Neural cell (in vitro differentiated cells): ENCODE data around the gene LPP. TPM values are rescaled to one million over a fixed set of nuclear protein-coding genes. Genes with fewer than 3 reads are reported as not detected.

Experiments used
- H2AFZ ChIP-seq: fragments of 200-600, 300-800 bp; sonication (generic), shearing (Covaris generic); 2 replicates; pipeline ENCODE4 v1.6.0; 2014; ENCODE audit warnings: low read depth, mild to moderate bottlenecking, antibody characterized with exemption, low read length, moderate library complexity
- H3F3A ChIP-seq: fragments of 200-600 bp; shearing (Covaris generic); 2 replicates; pipeline ENCODE4 v1.6.1; 2016; ENCODE audit warnings: mild to moderate bottlenecking, moderate library complexity, mixed read lengths, antibody characterized with exemption, low read length; ENCODE audit not compliant: insufficient read depth, poor library complexity, severe bottlenecking
- H3K27ac ChIP-seq: fragments of 200-600, 300-800 bp; sonication (generic), shearing (Covaris generic); 2 replicates; pipeline ENCODE4 v1.5.1; 2014; ENCODE audit warnings: mild to moderate bottlenecking, low read length, moderate library complexity
- H3K27me3 ChIP-seq: fragments of 300-800, 200-600 bp; sonication (generic), shearing (Covaris generic); 2 replicates; pipeline ENCODE4 v1.6.0; 2014; ENCODE audit warnings: mild to moderate bottlenecking, low read depth, low read length, moderate library complexity; ENCODE audit not compliant: insufficient read depth
- H3K36me3 ChIP-seq: fragments of 300-800, 200-600 bp; sonication (generic), shearing (Covaris generic); 2 replicates; pipeline ENCODE4 v1.5.1; 2014; ENCODE audit warnings: mild to moderate bottlenecking, antibody characterized with exemption, low read length, moderate library complexity; ENCODE audit not compliant: insufficient read depth
- H3K4me2 ChIP-seq: fragments of 300-800, 200-600 bp; sonication (generic), shearing (Covaris generic); 2 replicates; pipeline ENCODE4 v1.6.0; 2014; ENCODE audit warnings: mild to moderate bottlenecking, low read length
- H3K4me3 ChIP-seq: fragments of 300-800, 200-600 bp; sonication (generic), shearing (Covaris generic); 2 replicates; pipeline ENCODE4 v1.5.1; 2014; ENCODE audit warnings: mild to moderate bottlenecking, low read length, moderate library complexity
- H3K79me2 ChIP-seq: fragments of 200-600 bp; shearing (Covaris generic); replicated peaks from 2 replicates; pipeline ENCODE4 v1.6.0; 2014; ENCODE audit warnings: mild to moderate bottlenecking, low read length, moderate library complexity; ENCODE audit not compliant: insufficient read depth
- H3K9ac ChIP-seq: fragments of 300-800, 200-600 bp; sonication (generic), shearing (Covaris generic); 2 replicates; pipeline ENCODE4 v1.6.1; 2016; ENCODE audit warnings: mild to moderate bottlenecking, low read length, mixed read lengths
- H3K9me2 ChIP-seq: fragments of 200-600 bp; shearing (Covaris generic); 2 replicates; pipeline ENCODE4 v1.6.1; 2016; ENCODE audit warnings: mild to moderate bottlenecking, low read length, mixed read lengths; ENCODE audit not compliant: insufficient read depth
- H3K9me3 ChIP-seq: fragments of 200-600, 300-800 bp; sonication (generic), shearing (Covaris generic); 2 replicates; pipeline ENCODE4 v1.6.1; 2016; ENCODE audit warnings: mild to moderate bottlenecking, mixed run types, low read length, moderate library complexity, mixed read lengths
- H4K20me1 ChIP-seq: fragments of 200-600 bp; shearing (Covaris generic); 2 replicates; pipeline ENCODE4 v1.6.1; 2016; ENCODE audit warnings: mild to moderate bottlenecking, mixed run types; ENCODE audit not compliant: insufficient read depth
- EP300 ChIP-seq: fragments of 450-650 bp; conservative IDR thresholded peaks from 2 replicates; pipeline ENCODE4 v1.6.1; 2014; ENCODE audit warnings: antibody characterized with exemption, mild to moderate bottlenecking, moderate library complexity; ENCODE audit not compliant: poor library complexity, severe bottlenecking
- EZH2 ChIP-seq: fragments of 200-600, 300-800 bp; shearing (Covaris generic), sonication (generic); IDR thresholded peaks from 2 replicates; pipeline ENCODE4 v1.6.1; 2014; ENCODE audit warnings: antibody characterized with exemption, low read length, borderline replicate concordance, mild to moderate bottlenecking; ENCODE audit not compliant: insufficient read depth, poor library complexity, severe bottlenecking
- MXI1 ChIP-seq: fragments of 450-650 bp; conservative IDR thresholded peaks from 2 replicates; pipeline ENCODE4 v1.6.1; 2014; ENCODE audit warnings: antibody characterized with exemption, mild to moderate bottlenecking; ENCODE audit not compliant: poor library complexity, severe bottlenecking
- POLR2AphosphoS5 ChIP-seq: IDR thresholded peaks from 2 replicates; pipeline ENCODE4 v1.6.1; 2012
- RAD21 ChIP-seq: fragments of 450-650 bp; conservative IDR thresholded peaks from 2 replicates; pipeline ENCODE4 v1.6.1; 2014; ENCODE audit warnings: antibody characterized with exemption, mild to moderate bottlenecking, moderate library complexity
- SMC3 ChIP-seq: fragments of 450-650 bp; conservative IDR thresholded peaks from 2 replicates; pipeline ENCODE4 v1.6.1; 2014; ENCODE audit warnings: antibody characterized with exemption, mild to moderate bottlenecking, moderate library complexity; ENCODE audit not compliant: poor library complexity
- TAF1 ChIP-seq: IDR thresholded peaks from 2 replicates; pipeline ENCODE4 v1.6.1; 2012; ENCODE audit warnings: low read depth
- polyA plus RNA-seq: library from polyadenylated mRNA; depleted of rRNA; stranded (reverse); fragments of >200 nt; gene quantifications from 2 replicates; pipeline ENCODE4 v1.2.3, GENCODE V29; 2014
- TF ChIP-seq, protein P1 (sequence below): IDR thresholded peaks from 2 replicates; pipeline ENCODE4 v1.6.1; 2012; ENCODE audit warnings: borderline replicate concordance
- TF ChIP-seq, protein P2 (sequence below): fragments of 450-650 bp; IDR thresholded peaks from 2 replicates; pipeline ENCODE4 v1.5.1; 2014; ENCODE audit warnings: antibody characterized with exemption, mild to moderate bottlenecking, moderate library complexity; ENCODE audit not compliant: poor library complexity, severe bottlenecking

The LPP gene
- polyA plus RNA-seq, 1 donor from 2014 or later = 3.0 TPM

DNA sequence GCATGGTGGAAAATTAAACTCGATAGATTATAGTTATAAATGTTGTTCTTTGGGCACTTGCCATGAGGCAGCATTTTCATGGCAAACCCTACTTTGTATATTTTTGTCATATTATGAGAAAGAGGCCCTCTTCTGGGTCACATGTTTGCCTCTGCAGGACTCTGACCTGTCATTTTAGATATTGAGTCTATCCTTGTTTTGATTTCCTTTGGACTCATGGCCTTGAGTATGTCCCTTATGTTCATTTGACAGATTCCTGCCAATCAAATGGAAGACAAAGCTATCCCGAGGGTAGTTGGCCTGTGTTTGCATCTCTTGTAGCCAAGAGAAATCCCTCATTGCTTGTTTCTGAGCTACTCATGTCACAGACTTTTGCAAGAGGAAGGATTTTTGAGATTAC lies 226.3 kb downstream of the LPP start:
- no peaks in the 10 kb centered on the region for H3K27me3 ChIP-seq
- no peaks in the 10 kb centered on the region for H3K36me3 ChIP-seq
- H3K4me2 ChIP-seq = no peak overlapping the region
- H4K20me1 ChIP-seq = no peaks in the 10 kb centered on the region
- H3K9ac ChIP-seq = no peak overlapping the region
- no peaks in the 10 kb centered on the region for H3K79me2 ChIP-seq
- H3K9me3 ChIP-seq = peaks cover 3% of the 10 kb centered on the region
- H3K9me2 ChIP-seq = no peaks in the 10 kb centered on the region
- H2AFZ ChIP-seq = no peak overlapping the region
- no peak for TF ChIP-seq POLR2AphosphoS5
- TF ChIP-seq, protein P1, sequence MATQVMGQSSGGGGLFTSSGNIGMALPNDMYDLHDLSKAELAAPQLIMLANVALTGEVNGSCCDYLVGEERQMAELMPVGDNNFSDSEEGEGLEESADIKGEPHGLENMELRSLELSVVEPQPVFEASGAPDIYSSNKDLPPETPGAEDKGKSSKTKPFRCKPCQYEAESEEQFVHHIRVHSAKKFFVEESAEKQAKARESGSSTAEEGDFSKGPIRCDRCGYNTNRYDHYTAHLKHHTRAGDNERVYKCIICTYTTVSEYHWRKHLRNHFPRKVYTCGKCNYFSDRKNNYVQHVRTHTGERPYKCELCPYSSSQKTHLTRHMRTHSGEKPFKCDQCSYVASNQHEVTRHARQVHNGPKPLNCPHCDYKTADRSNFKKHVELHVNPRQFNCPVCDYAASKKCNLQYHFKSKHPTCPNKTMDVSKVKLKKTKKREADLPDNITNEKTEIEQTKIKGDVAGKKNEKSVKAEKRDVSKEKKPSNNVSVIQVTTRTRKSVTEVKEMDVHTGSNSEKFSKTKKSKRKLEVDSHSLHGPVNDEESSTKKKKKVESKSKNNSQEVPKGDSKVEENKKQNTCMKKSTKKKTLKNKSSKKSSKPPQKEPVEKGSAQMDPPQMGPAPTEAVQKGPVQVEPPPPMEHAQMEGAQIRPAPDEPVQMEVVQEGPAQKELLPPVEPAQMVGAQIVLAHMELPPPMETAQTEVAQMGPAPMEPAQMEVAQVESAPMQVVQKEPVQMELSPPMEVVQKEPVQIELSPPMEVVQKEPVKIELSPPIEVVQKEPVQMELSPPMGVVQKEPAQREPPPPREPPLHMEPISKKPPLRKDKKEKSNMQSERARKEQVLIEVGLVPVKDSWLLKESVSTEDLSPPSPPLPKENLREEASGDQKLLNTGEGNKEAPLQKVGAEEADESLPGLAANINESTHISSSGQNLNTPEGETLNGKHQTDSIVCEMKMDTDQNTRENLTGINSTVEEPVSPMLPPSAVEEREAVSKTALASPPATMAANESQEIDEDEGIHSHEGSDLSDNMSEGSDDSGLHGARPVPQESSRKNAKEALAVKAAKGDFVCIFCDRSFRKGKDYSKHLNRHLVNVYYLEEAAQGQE = no peak
- TF ChIP-seq EZH2 = no peak
- no peak for TF ChIP-seq MXI1
- TF ChIP-seq, protein P2, sequence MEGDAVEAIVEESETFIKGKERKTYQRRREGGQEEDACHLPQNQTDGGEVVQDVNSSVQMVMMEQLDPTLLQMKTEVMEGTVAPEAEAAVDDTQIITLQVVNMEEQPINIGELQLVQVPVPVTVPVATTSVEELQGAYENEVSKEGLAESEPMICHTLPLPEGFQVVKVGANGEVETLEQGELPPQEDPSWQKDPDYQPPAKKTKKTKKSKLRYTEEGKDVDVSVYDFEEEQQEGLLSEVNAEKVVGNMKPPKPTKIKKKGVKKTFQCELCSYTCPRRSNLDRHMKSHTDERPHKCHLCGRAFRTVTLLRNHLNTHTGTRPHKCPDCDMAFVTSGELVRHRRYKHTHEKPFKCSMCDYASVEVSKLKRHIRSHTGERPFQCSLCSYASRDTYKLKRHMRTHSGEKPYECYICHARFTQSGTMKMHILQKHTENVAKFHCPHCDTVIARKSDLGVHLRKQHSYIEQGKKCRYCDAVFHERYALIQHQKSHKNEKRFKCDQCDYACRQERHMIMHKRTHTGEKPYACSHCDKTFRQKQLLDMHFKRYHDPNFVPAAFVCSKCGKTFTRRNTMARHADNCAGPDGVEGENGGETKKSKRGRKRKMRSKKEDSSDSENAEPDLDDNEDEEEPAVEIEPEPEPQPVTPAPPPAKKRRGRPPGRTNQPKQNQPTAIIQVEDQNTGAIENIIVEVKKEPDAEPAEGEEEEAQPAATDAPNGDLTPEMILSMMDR = no peak
- H3K4me3 ChIP-seq = no peak overlapping the region
- no peak overlapping the region for H3K27ac ChIP-seq
- H3F3A ChIP-seq = no peaks in the 10 kb centered on the region

DNA sequence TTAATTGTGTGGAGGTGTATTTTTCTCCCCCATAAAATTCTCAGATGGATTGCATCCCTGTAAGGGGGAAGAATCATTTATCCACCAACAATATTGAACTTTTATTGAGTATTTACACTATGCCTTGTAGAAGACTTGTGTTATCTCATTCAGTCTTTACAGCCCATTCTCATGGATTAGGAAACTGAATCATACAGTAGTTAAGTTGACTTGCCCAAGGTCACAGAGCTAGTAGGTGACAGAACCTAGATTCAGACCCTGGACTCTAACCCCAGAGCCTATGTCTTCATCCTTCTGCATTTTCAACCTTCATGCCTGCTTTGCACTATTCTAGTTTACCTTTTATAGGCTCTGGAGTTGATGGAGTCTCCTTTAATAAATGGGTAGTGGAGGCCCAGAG lies 226.8 kb downstream of the LPP start:
- H3K4me2 ChIP-seq = no peak overlapping the region
- H3K27me3 ChIP-seq = no peaks in the 10 kb centered on the region
- H3K27ac ChIP-seq = no peak overlapping the region
- TF ChIP-seq EP300 (no peak), TAF1 (no peak), RAD21 (no peak), SMC3 (no peak), MXI1 (no peak), POLR2AphosphoS5 (no peak)
- TF ChIP-seq, protein P1 = no peak
- H3K9me3 ChIP-seq = peaks cover 3% of the 10 kb centered on the region
- no peaks in the 10 kb centered on the region for H3K36me3 ChIP-seq
- no peaks in the 10 kb centered on the region for H3F3A ChIP-seq
- no peak overlapping the region for H3K4me3 ChIP-seq
- no peaks in the 10 kb centered on the region for H3K9me2 ChIP-seq
- H3K9ac ChIP-seq = no peak overlapping the region
- no peaks in the 10 kb centered on the region for H3K79me2 ChIP-seq
- H2AFZ ChIP-seq = no peak overlapping the region
- H4K20me1 ChIP-seq = no peaks in the 10 kb centered on the region
